Epithelial cell of esophagus (primary cell): ENCODE results near the gene PROS1.

Source experiments
- DNase-seq: peaks from one replicate; pipeline ENCODE4 v3.0.0; 2010; ENCODE audit warnings: low read depth
- H3K4me3 ChIP-seq: 2 replicates; pipeline ENCODE4 v1.5.1; 2011; ENCODE audit warnings: mild to moderate bottlenecking, low read length, control low read depth
- TF ChIP-seq, protein P1 (sequence below): IDR thresholded peaks from 2 replicates; pipeline ENCODE4 v1.5.1; 2011; ENCODE audit warnings: low read depth, mild to moderate bottlenecking, low read length, control low read depth, inconsistent platforms; ENCODE audit not compliant: insufficient read depth; ENCODE audit errors: missing control alignments

The PROS1 gene

DNA sequence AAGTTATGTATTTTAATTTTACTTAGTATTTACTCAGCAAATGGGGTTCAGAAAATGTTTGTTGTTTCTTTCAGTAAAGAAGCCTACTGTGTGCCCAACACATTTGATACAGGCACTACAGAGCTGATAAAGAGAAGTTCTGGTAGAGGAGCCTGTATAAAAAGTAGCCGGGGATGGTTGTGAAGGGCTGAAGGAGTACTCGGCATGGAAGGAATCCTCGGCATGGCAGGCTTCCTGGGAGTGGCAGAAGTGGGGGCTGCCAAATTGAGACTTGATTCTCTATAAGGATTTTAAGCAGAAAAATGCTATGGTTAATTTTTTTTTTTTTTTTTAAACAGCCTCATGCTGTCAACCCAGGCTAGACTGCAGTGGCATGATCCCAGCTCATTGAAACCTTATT is 15.5 kb upstream of the PROS1 start:
- no peak for DNase-seq
- H3K4me3 ChIP-seq = no peak overlapping the region
- TF ChIP-seq, protein P1, sequence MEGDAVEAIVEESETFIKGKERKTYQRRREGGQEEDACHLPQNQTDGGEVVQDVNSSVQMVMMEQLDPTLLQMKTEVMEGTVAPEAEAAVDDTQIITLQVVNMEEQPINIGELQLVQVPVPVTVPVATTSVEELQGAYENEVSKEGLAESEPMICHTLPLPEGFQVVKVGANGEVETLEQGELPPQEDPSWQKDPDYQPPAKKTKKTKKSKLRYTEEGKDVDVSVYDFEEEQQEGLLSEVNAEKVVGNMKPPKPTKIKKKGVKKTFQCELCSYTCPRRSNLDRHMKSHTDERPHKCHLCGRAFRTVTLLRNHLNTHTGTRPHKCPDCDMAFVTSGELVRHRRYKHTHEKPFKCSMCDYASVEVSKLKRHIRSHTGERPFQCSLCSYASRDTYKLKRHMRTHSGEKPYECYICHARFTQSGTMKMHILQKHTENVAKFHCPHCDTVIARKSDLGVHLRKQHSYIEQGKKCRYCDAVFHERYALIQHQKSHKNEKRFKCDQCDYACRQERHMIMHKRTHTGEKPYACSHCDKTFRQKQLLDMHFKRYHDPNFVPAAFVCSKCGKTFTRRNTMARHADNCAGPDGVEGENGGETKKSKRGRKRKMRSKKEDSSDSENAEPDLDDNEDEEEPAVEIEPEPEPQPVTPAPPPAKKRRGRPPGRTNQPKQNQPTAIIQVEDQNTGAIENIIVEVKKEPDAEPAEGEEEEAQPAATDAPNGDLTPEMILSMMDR = no peak

DNA sequence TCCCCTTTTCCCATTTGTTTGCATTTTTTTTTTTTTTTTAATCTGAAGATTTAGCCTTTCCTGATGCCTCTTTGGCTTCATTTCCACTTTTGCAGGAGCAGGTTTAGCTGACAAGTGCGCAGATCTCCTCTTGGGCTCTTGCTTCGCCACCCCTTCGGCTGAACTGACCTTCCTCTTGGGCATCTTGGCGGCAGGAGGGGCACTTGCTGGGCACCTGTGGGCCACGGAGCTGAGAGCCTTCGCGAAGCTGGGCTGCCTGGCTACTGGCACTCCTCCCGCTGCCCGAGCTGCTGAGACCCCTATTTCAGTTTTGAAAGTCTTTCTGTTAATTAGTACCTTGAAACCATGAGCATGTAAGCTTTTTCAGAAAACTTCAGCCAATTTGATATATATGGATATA is 15.1 kb upstream of the PROS1 start:
- TF ChIP-seq, protein P1 = no peak
- no peak for DNase-seq
- H3K4me3 ChIP-seq = no peak overlapping the region

DNA sequence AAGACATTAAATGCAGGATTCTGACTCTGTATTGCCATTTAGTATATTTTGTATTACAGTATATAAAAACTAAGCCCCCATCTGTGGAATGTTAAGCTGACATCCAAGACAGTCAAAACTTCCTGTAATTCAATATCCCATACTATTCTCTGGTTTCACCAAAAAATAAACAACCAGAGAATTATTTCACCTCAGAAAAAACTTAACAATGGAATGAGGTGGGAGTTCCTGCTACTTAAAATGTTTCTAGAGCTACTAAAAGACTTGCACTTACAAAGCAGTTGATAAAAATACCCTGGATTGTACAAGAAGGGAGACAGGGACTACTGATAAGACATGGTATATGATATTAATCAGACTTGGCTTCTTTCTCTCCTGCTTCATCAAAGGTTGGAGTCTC is 14.6 kb upstream of the PROS1 start:
- no peak for DNase-seq
- TF ChIP-seq, protein P1 = no peak

DNA sequence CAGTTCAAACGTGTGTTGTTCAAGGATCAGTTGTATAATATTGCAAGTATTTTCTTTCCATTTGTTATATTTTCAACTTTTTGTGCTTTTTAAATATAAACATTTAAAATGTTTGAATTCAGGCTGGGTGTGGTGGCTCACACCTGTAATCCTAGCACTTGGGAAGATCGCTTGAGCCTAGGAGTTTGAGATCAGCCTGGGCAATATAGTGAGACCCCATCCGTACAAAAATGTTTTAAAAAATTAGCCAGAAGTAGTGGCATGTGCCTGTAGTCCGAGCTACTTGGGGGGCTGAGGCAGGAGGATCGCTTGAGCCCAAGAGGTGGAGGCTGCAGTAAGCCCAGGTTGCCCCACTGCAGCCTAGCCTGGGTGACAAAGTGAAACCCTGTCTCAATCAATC is 10.9 kb upstream of the PROS1 start:
- DNase-seq = no peak
- TF ChIP-seq, protein P1 = no peak
- H3K4me3 ChIP-seq = no peak overlapping the region

More for the DNA sequence above, 14.6 kb upstream of the PROS1 start:
- H3K4me3 ChIP-seq = no peak overlapping the region

DNA sequence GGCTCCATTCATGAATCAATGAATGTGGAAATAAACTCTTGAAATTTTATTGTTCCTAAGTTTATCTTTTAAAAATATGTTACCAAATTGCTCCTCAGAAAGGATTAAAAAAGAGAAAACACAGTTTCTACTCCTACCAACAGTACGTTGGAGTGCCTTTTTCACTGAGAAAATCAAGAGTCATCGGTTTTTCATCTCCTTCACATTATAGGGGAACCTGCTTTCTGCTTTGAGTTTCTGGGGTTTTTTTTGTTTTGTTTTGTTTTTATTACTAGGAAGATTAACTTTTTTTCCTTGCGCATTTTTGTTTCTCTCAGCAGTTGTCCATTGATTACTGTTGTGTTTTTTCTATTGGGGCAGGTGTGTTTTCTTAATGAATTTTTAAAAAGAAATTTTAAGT is 9.7 kb upstream of the PROS1 start:
- DNase-seq = no peak
- TF ChIP-seq, protein P1 = no peak
- no peak overlapping the region for H3K4me3 ChIP-seq

DNA sequence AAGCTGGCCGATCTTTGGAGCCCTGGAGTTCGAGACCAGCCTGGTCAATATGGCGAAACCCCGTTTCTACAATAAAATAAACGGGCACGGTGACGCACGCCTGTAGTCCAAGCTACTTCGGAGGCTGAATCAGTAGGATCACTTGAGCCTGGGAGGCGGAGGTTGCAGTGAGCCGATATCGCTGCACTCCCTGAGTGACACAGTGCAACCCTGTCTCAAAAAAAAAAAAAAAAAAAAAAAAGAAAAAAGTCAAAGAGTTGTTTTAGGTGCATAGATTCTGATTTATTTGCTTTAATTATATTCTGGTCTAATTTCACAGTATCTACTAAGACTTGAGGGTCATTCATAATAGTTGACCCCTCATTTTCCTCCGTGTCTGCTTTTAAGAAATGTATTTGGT is 8.0 kb upstream of the PROS1 start:
- no peak for DNase-seq
- TF ChIP-seq, protein P1 = no peak
- no peak overlapping the region for H3K4me3 ChIP-seq

DNA sequence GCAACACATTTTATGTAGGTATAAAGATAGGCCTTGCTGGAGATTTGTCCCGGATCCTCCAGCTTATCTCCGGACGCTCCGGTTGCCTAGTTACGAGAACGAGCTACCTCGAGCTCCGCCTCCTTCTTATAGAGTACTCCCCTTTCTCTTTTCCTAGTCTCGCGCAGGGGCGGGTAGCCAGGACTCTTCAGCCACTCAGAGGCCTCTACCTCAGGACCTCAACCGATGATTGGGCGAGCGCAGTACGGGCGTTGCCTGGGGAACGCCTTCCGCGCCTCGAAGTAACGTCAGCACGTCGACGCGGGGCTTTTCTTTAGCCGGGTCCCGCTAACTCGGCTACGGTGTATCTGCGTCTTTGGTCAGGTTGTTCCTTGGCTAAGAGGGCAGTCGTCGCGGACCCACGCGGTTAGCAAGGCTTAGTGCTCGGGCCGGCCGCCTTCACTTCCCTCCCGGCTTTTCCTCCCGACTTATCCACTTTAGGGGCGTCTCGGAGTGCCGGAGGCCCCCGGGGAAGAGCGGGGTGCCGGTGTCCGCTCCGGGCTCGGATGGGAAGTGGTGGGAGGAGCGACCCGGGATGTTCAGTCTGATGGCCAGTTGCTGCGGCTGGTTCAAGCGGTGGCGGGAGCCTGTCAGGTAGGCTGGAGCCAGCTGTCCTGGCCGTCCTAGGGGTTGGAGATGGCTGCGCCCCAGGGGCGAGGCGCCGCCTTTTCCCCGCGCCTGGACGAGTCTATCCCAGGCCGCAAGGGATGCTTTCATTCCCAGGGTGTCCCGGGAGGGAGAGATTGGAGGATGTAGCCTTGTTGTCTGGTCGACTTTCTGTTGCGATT is 6.4 kb upstream of the PROS1 start, which contains the start of gene ARL13B:
Gene ARL13B (plus strand): TSS at position 306 of the 827 bp plus-strand sequence. CDS start 269 bp downstream, at position 575.
- TF ChIP-seq, protein P1 = no peak
- DNase-seq = peak; percentile 99
- H3K4me3 ChIP-seq = peak within 1 kb of the TSS; percentile 63
